Activated gamma-delta T cell (primary cell): ENCODE results near the gene PPP1R15A.
"Not testable (repeated sequence)": the region's sequence is repeated elsewhere in the genome, so short reads cannot be mapped to it uniquely, and the experiment has no call there.

Experiments used
- DNase-seq: peaks from one replicate; lab custom pipeline; 2025; lab: John Stamatoyannopoulos, UW

PPP1R15A gene

DNA sequence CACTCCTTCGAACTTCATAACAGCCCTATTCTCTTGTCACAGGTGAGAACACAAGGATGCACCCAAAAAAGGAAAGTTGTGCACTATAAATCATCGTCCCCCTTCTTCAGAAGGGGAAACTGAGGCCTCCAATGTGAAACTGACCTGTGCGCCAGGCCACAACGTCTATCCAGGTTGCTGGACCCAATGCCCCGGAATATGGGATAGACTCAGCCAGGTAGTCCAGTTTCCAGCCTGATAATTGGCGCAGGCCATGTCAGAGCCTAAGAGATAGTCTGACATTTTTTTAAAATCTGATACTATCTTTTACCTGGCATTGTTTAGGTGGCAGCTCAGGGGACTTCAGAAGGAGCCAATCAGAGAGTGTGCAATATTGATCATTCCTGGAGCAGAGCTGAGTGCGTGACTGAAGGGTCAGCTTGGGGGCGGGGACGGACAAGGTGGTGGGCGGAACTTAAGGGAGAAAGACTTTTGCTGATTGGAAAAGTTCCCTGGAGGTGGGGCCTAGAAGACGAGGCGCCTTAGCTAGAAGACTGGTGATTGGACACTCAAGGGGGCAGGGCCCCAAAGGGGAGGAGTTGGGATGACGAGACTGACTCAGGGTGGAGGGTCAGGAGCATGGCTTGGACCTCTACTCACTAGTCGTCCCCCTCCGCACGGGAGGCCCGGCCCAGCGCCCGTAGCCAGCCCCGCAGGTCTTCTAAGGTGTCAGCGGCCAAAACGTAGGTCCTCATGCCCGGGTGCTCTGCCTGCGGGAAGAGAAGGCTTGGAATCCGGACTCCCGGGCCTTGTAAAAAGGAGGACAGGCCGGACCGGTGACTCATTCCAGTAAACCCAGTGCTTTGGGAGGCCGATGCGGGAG lies 12.3 kb upstream of the PPP1R15A start:
- no peak for DNase-seq

DNA sequence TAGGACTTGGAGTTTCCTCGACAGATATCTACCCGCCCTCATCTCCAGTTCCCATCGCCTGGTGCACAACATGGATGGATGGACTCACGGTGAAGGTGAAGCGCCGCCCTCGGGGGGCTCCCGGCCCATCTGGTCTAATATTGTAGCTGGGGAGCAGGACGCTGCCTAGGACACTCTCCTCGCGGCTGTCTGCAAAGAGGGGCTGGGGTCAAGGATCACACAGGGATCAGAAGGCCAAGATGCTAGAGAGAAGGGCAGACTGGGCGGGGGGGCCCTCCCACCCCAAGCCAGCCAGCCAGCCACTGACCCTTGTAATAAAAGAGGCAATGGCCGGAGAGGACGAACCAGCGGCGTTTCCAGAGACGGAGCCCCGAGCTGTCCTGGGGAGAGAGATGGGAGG lies 10.9 kb upstream of the PPP1R15A start:
- DNase-seq: no peak

DNA sequence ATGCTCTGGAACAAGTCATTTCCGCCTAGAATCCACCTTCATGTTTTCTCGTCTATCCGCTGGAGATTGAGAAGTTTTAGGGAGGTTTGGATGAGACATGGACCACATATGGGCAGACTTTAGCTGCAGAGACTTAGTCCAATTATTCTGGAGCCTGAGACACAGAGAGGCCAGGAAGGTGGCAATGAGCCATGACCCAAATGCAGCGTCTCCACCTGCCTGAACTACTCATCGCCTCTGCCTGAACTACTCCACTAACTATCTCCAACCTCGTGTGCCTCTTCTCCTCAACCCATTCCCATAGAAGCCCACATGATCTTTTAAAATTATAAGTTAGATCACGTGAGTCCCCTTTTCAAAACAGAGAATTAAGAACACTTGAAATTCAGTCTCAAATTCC lies 9.4 kb upstream of the PPP1R15A start:
- no peak for DNase-seq

DNA sequence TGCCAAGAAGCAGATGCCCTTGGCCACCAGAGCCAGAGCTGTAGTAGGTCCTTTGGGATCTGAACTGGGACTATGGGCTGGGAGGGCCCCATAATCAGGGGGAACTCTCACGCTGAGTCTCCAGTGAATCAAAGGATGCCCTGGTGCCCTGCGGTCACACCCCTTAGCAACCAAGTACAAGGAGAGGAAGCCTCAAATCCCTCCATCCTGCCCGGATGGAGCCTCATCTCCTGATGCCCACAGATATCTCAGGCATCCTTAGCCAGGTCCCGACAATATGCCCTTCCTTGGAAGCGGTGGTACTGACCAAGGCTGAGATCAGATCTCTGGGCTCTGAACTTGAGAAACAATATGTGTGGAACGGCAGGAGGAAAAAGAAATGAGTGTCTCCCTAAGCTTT lies 5.5 kb upstream of the PPP1R15A start:
- no peak for DNase-seq

DNA sequence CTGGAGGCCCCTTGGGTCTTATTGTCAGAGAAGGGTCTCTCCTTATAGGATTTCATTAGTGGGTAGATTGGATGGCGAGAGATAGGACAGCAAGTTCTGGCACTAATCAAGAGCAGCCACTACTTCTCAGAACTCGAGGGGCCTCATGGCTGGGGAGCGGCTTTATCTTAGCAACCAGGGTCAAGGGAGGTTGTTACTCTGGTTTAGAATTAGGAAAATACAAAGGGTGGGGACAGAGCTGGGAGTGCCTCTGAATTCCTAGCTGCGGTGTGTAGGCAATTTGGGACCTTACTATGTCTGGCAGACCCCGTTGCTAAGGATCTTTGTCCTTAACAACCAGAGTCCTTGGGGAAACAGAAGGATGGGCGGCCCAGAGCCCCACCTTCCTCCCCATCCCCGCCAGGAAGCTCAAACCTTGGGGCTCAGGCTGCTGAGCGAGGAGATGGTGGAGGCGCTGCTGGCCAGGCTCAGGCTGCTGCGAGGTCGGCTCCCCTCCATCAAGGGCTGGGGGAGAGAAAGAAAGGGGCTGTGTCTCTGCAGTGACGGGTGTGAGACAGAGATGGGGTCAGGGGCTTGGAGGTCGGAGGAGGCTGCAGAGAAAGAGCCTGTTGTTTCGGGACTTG lies 5.0 kb upstream of the PPP1R15A start:
- no peak for DNase-seq

DNA sequence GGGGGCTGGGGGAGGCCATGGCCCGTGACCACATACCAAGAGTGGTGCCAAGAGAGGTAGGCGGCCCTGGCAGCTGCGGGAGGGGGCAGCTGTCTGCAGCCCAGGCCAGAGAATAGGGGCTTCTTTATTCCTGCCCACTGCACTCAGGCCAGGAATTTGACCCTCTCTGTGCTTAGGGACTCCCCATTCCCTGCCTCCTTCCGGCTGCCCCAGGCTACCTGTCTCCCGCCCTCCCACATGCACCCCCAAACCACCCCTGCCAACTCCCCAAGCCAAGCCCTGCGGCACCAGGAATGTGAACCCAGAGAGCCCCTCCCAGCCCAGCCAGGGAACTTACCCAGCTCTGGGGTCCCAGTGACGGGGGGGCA lies 4.5 kb upstream of the PPP1R15A start:
- DNase-seq: no peak

DNA sequence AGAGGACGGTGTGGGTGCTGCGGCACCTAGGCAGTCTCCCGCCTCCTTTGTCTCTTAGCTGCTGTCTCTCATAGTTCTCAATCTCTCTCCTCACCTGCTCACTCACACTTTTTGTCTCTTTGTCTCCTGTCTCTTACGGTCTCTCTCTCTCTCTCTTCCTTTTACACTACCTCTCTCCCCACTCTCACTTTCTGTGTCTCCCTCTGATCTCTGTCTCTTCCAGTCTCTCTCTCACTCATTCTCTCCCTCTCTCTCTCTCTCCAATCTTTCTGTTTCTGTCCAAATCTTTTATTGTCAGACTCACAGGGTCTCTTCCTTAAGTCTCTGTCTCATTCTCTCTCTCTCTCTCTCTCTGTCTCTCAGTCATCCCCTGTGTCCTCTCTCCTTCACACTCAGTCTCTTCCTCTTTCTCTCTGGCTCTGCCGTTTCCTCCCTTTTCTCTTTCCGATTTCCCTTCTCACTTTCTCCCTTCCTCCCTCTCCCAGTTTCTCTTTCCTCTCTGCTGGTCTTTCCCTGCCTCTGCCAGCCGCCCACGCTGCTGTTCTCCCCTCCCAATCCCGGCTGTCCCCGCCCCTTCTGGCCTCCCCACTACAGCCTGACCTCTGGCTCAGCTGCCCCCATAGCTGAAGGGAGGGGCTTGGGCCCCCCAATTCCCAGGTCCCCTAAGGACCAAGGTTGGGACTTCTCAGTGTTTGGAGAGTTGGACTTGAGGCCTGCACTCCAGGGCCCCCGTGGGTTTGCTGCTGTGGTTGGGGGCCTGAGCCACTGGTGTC lies 3.9 kb upstream of the PPP1R15A start, which contains the start of gene PLEKHA4:
PLEKHA4 (minus strand) TSS at position 504 of the 773 bp plus-strand sequence. CDS start 997 bp downstream, outside the sequence.
- no peak for DNase-seq

DNA sequence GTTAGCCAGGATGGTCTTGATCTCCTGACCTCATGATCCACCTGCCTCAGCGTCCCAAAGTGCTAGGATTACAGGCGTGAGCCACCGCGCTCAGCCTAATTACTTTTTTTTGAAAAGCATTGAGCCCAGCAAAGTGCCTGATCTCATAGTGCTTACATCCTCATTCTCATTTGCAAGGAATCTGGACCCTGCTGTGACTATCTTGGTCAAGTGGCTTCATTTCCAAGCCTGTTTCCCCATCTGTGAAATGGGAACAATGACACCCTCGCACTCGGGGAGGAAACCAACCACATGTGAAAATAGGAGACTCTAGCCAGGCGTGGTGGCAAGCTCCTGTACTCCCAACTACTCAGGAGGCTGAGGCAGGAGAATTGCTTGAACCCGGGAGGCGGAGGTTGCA lies 2.2 kb upstream of the PPP1R15A start:
- DNase-seq: no peak

DNA sequence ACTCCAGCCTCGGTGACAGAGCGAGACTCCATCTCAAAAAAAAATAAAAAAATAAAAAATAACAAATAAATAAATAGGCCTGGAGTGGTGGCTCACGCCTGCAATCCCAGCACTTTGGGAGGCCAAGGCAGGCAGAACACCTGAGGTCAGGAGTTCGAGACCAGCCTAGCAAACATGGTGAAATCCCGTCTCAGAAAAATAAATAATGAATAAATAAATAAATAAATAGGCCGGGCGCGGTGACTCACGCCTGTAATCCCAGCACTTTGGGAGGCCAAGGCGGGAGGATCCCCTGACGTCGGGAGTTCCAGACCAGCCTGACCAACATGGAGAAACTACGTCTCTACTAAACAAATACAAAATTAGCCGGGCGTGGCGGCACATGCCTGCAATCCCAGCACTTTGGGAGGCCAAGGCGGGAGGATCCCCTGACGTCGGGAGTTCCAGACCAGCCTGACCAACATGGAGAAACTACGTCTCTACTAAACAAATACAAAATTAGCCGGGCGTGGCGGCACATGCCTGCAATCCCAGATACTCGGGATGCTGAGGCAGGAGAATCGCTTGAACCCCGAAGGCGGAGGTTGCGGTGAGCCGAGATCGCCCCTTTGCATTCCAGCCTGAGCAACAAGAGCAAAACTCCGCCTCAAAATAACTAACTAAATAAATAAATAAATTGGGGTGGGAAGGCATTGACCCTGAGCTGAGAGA lies 595 bp upstream of the PPP1R15A start:
- DNase-seq: not testable (repeated sequence)

DNA sequence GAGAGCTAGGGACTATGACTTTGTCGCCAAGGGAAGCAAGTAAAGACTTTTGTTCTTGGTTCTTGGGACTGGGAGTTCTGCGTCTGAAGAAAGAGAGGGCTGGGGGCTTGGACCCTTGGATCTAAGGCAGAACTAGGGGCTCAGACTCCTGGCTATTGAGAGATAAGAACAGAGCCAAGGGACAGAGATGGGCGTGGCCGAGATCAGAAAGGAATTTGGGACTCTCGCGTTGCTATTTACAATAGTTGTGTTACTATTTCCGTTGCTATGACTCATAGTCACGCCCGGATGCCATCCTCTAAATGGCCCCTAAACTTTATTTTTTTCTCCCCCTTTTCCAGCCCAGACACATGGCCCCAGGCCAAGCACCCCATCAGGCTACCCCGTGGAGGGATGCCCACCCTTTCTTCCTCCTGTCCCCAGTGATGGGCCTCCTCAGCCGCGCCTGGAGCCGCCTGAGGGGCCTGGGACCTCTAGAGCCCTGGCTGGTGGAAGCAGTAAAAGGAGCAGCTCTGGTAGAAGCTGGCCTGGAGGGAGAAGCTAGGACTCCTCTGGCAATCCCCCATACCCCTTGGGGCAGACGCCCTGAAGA lies 759 bp downstream of the PPP1R15A start:
- no peak for DNase-seq

DNA sequence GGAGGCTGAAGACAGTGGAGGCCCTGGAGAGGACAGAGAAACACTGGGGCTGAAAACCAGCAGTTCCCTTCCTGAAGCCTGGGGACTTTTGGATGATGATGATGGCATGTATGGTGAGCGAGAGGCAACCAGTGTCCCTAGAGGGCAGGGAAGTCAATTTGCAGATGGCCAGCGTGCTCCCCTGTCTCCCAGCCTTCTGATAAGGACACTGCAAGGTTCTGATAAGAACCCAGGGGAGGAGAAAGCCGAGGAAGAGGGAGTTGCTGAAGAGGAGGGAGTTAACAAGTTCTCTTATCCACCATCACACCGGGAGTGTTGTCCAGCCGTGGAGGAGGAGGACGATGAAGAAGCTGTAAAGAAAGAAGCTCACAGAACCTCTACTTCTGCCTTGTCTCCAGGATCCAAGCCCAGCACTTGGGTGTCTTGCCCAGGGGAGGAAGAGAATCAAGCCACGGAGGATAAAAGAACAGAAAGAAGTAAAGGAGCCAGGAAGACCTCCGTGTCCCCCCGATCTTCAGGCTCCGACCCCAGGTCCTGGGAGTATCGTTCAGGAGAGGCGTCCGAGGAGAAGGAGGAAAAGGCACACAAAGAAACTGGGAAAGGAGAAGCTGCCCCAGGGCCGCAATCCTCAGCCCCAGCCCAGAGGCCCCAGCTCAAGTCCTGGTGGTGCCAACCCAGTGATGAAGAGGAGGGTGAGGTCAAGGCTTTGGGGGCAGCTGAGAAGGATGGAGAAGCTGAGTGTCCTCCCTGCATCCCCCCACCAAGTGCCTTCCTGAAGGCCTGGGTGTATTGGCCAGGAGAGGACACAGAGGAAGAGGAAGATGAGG lies 1.5 kb downstream of the PPP1R15A start:
- no peak for DNase-seq

DNA sequence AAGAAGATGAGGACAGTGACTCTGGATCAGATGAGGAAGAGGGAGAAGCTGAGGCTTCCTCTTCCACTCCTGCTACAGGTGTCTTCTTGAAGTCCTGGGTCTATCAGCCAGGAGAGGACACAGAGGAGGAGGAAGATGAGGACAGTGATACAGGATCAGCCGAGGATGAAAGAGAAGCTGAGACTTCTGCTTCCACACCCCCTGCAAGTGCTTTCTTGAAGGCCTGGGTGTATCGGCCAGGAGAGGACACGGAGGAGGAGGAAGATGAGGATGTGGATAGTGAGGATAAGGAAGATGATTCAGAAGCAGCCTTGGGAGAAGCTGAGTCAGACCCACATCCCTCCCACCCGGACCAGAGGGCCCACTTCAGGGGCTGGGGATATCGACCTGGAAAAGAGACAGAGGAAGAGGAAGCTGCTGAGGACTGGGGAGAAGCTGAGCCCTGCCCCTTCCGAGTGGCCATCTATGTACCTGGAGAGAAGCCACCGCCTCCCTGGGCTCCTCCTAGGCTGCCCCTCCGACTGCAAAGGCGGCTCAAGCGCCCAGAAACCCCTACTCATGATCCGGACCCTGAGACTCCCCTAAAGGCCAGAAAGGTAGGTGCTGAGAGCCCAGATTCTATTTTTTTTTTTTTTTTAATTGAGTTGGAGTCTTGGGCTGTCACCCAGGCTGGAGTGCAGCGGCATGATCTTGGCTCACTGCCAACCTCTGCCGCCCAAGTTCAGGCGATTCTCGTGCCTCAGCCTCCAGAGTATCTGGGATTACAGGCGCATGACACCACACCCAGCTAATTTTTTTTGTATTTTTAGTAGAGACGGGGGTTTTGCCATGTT lies 2.3 kb downstream of the PPP1R15A start:
- peak; percentile 32 for DNase-seq

DNA sequence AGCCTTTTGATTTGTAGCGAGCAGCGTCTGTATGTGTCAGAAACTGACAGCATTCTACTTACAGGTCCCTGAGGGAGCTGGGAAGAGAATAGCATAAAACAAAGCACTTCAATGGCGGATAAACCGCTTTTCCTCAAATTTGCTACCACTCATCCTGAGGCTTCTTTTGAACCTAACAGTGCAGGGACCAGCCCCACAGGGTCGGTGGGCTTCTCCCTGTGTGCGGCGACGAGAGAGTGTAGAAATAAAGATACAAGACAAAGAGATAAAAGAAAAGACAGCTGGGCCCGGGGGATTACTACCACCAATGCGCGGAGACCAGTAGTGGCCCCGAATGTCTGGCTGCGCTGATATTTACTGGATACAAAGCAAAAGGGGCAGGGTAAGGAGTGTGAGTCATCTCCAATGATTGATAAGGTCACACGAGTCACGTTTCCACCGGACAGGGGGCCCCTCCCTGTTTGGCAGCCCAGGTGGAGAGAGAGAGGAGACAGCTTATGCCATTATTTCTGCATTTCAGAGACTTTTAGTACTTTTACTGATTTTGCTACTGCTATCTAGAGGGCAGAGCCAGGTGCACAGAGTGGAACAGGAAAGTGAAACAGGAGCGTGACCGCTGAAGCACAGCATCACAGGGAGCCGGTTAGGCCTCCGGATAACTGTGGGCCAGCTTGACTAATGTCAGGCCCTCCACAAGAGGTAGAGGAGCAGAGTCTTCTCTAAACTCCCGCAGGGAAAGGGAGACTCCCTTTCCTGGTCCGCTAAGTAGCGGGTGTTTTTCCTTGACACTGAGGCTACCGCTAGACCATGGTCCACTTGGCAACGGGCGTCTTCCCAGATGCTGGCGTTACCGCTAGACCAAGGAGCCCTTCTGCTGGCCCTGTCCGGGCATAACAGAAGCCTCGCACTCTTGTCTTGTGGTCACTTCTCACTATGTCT lies 4.1 kb downstream of the PPP1R15A start:
- not testable (repeated sequence) for DNase-seq

DNA sequence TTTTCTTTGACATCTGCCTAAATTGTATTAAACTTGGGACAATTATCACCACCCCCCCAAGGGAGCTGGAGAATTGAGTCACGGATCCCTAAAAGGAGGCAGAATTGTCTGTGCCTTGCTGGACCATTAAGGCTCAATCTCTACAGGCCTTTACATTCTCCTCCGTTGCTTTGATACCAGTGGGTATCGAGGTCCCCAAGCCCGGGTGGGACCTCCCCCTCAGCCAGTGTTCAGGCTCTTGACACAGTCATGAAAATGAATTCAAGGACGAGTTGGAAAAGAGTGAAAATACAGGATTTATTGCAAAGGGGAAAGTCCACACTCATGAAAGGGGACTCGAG lies 5.6 kb downstream of the PPP1R15A start:
- DNase-seq: no peak

DNA sequence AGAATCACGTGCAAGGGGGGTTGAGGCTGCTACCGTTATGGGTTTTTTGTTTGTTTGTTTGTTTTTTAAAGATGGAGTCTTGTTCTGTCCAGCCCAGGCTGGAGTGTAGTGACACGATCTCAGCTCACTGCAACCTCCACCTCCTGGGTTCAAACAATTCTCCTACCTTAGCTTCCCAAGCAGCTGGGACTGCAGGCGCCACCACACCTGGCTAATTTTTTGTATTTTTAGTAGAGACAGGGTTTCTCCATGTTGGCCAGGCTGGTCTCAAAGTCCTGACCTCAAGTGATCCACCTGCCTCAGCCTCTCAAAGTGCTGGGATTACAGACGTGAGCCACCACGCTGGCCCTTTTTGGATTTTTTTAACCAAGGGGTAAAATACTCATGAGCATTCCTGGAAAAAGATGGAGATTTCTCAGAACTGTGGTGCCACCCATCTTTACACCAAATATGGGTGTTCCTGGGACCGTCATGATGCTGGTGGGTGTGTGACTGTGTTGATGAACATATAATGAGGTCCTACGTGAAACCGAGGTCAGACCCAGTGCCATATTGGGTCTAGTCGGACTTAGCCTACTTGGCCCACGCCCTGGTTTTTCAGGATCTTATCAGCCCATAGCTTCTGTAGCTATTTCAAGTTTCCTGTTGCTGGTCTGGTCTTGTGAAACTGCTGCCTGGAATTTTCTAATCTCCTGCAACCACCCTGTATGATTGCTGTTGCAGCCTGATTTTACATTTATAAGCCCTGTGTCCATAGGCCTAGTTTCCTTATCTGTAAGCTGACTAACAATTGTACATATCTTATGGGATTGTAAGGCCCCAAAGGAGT lies 6.2 kb downstream of the PPP1R15A start:
- no peak for DNase-seq

DNA sequence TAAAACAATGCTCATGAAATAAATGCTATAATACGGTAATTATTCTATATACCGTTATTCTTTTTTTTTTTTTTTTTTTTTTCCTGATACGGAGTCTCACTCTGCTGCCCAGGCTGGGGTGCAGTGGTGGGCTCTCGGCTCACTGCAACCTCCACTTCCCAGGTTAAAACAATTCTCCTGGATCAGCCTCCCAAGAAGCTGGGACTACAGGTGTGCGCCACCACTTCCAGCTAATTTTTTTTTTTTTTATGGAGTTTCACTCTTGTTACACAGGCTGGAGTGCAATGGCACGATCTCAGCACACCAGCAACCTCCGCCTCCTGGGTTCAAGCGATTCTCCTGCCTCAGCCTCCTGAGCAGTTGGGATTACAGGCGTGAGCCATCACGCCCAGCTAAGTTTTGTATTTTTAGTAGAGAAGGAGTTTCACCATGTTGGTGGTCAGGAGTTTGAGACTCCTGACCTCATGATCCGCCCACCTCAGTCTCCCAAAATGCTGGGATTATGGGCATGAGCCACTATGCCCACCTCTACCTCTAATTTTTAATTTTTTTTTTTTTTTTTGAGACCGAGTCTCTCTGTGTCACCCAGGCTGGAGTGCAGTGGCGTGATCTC lies 6.9 kb downstream of the PPP1R15A start:
- DNase-seq: no peak

DNA sequence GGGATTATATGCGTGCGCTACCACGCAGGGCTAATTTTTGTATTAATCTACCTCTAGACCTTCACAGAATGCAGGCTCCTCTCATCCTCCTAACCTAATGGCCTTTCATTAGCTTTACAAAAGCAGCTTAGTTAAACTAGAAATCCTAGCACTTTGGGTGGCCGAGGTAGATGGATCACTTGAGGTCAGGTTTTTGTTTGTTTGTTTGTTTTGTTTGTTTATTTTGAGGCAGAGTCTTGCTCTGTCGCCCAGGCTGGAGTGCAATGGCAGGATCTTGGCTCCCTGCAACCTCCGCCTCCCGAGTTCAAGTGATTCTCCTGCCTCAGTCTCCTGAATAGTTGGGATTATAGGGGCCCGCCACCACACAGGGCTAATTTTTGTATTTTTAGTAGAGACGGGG lies 7.5 kb downstream of the PPP1R15A start:
- DNase-seq: not testable (repeated sequence)
